RWPE1 (cell line): ENCODE measurements around the gene GPR78.

ENCODE experiments used
- CTCF ChIA-PET: fragments of 350-600 bp; sonication (Branson Sonifier 250); formaldehyde crosslinking; extraction: SDS; loops from one replicate; lab custom pipeline; 2021; lab: Yijun Ruan, JAX
- POLR2A ChIA-PET: fragments of 400-600 bp; formaldehyde crosslinking; extraction: SDS; loops from one replicate; lab custom pipeline; 2020; ENCODE audit warnings: antibody characterized with exemption; ENCODE audit not compliant: low non-redundant PET; lab: Yijun Ruan, JAX
- DNase-seq: peaks from one replicate; pipeline ENCODE4 v3.0.0; 2012; ENCODE audit warnings: low spot score
- H3K27ac ChIP-seq: fragments of 450-650 bp; 2 replicates; pipeline ENCODE4 v1.5.1; 2017
- CTCF ChIP-seq: fragments of 450-650 bp; conservative IDR thresholded peaks from 2 replicates; pipeline ENCODE4 v1.5.1; 2017; ENCODE audit warnings: low read depth, mild to moderate bottlenecking

GPR78 gene

GRCh38 chr4:8600266-8600665, 20.1 kb downstream of the GPR78 start:
- no peak for DNase-seq
- ChIA-PET CTCF (interaction anchor here (0.5 to 0.7 kb wide), 2 partner anchors 119 to 326 kb away, joined by 3 to 7 read pairs; no protein-coding TSS in a partner anchor), POLR2A (no interaction called here)
- TF ChIP-seq CTCF, result no peak
- H3K27ac ChIP-seq, result no peak overlapping the region

GRCh38 chr4:8600686-8601085, 20.5 kb downstream of the GPR78 start:
- ChIA-PET CTCF (interaction anchor here (0.5 to 0.7 kb wide), 2 partner anchors 119 to 326 kb away, joined by 3 to 7 read pairs; no protein-coding TSS in a partner anchor), POLR2A (no interaction called here)
- no peak overlapping the region for H3K27ac ChIP-seq
- no peak for DNase-seq
- TF ChIP-seq CTCF, result no peak

- no peak for TF ChIP-seq CTCF
- POLR2A ChIA-PET, result no interaction called here
- H3K27ac ChIP-seq, result no peak overlapping the region
- CTCF ChIA-PET, result no interaction called here
- DNase-seq, result no peak
Measured at GRCh38 chr4:8601086-8601485, 20.9 kb downstream of the GPR78 start.

GRCh38 chr4:8601556-8601955, 21.4 kb downstream of the GPR78 start:
- no peak for TF ChIP-seq CTCF
- POLR2A ChIA-PET, result no interaction called here
- no peak overlapping the region for H3K27ac ChIP-seq
- CTCF ChIA-PET, result no interaction called here
- DNase-seq, result no peak

GRCh38 chr4:8602686-8603430, 22.7 kb downstream of the GPR78 start:
- CTCF ChIA-PET, result no interaction called here
- TF ChIP-seq CTCF, result no peak
- H3K27ac ChIP-seq, result no peak overlapping the region
- POLR2A ChIA-PET, result no interaction called here
- DNase-seq, result no peak

GRCh38 chr4:8603931-8604330, 23.7 kb downstream of the GPR78 start:
- no peak overlapping the region for H3K27ac ChIP-seq
- no peak for TF ChIP-seq CTCF
- ChIA-PET POLR2A (no interaction called here), CTCF (no interaction called here)
- no peak for DNase-seq
